Uterus (tissue), 2 donors: ENCODE data around the gene KRT73.

Experiments used
- POLR2A ChIP-seq, 2 donors: fragments of 450-650 bp; IDR thresholded peaks; one replicate each; pipeline ENCODE4 v1.6.1; 2016; ENCODE audit warnings: antibody characterized with exemption in 2 of 2, mild to moderate bottlenecking in 1 of 2, moderate library complexity in 1 of 2
- TF ChIP-seq, protein P1 (sequence below), 4 experiments: fragments of 200-600 bp in 2 of 4; fragments of 450-650 bp in 2 of 4; sonication (generic) in 2 of 4; IDR thresholded peaks; one replicate each; pipeline ENCODE4 v1.5.1; 2016 to 2019; ENCODE audit warnings: antibody characterized with exemption in 4 of 4, mild to moderate bottlenecking in 2 of 4, moderate library complexity in 1 of 4

DNA sequence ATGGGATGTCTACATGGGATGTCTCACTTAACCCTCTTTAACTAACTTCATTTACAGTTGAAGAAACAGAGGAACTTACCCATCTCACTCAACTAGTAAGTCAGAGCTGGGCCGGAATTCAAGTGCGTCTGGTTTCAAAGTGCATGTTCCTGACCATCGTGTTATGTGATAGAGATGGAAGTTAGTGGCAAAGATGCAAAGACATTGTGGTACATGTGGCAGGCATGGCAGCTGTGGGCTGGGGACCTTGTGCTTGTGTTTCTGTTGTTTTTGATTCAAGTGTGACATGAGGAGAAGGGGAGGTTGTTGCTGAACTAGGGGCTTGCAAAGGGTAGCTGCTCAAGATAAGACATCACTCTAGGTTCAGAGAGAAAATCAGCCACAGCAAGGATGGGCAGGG lies 42.4 kb downstream of the KRT73 start:
- TF ChIP-seq, protein P1, sequence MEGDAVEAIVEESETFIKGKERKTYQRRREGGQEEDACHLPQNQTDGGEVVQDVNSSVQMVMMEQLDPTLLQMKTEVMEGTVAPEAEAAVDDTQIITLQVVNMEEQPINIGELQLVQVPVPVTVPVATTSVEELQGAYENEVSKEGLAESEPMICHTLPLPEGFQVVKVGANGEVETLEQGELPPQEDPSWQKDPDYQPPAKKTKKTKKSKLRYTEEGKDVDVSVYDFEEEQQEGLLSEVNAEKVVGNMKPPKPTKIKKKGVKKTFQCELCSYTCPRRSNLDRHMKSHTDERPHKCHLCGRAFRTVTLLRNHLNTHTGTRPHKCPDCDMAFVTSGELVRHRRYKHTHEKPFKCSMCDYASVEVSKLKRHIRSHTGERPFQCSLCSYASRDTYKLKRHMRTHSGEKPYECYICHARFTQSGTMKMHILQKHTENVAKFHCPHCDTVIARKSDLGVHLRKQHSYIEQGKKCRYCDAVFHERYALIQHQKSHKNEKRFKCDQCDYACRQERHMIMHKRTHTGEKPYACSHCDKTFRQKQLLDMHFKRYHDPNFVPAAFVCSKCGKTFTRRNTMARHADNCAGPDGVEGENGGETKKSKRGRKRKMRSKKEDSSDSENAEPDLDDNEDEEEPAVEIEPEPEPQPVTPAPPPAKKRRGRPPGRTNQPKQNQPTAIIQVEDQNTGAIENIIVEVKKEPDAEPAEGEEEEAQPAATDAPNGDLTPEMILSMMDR (IDR thresholded peaks at IDR 0.05): no peak
- no peak for TF ChIP-seq POLR2A (IDR thresholded peaks at IDR 0.05)
